ENCODE results near the gene ZNF319.
"Not testable (repeated sequence)": the region's sequence is repeated elsewhere in the genome, so short reads cannot be mapped to it uniquely, and the experiment has no call there.

ZNF319 gene

GRCh38 chr16:57997528-57998265, 2.8 kb downstream of the ZNF319 start:
- DNase-seq, result no peak

DNA sequence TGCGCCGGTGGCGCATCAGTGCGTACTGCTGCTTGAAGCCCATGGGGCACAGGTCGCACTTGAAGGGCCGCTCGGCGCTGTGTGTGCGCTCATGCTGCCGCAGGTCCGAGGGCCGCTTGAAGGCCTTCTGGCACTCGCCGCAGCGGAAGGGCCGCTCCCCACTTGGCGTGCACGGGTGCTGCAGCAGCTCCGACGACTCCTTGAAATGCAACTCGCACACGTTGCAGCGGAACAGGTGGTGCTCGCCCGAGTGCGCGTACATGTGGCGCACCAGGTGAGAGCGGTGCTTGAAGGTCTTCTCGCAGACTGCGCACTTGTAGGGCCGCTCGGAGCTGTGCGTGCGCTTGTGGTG, 3.3 kb downstream of the ZNF319 start:
- no peak for DNase-seq

DNA sequence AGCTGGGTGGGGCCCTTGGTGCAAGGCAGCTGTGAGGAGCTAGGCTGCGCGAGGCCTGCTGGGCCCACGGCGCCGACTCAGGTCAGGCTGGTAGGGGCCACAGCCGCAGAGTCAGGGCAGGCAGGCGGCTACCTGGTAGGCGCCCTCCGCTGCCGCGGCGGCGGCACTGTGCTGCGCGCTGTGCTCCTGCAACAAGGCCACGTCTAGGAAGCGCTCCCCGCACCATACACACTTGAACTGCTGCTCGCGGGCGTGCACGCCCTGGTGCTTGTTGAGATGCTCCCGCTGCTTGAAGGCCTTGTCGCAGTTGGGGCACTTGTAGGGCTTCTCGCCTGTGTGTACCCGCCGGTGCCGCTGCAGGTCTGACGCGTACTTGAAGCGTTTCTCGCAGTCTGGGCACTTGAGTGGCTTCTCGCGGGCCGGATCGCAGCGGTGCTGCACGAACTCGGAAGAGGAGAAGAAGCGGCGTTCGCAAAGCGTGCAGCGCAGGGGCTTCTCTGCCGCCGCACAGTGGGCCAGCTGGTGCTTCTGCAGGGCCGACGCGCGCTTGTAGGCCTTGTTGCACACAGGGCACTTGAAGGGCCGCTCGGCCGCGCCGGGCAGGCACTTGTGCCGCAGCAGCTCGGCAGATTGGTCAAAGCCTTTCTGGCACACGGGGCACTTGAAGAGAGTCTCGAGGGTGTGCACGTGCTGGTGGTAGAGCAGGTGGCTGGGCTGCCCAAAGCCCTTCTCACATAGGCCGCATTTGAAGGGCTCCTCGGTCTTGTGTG, 3.9 kb downstream of the ZNF319 start:
- DNase-seq, result no peak

DNA sequence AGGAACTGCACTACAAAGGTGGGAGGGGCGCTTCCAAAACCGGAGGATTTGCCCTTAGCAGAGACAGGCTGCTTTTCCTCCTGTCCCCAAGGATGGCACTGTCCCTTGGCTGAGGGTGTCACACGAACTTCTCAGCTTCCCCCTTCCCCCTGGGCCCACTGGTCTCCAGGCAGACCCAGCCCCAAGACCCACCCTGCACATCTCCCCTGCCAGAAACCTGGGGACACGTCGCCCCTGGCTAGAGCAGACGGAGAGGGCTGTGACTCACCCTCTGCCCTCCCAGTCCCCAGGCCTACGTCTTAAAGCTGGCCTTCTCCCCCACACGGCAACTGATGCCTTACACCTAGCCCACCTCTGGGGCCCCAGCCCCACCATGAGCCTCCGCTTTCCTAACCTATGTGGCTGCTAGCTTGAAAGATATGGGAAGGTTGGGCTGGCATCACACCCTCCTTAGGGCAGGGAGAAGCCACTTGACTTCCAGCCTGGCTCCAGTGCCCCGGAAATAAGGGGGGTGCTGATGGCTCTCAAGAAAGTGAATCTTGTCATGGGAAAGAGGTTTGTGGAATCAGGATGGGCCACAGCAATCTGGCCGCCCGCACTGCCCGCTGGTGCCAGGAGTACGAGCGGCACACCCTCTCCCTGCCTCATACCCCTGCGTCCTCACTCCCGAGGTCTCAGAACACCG, 4.6 kb downstream of the ZNF319 start:
- DNase-seq, result no peak

GRCh38 chr16:57994778-57995177, 5.7 kb downstream of the ZNF319 start:
- peak; percentile 53 for DNase-seq

DNA sequence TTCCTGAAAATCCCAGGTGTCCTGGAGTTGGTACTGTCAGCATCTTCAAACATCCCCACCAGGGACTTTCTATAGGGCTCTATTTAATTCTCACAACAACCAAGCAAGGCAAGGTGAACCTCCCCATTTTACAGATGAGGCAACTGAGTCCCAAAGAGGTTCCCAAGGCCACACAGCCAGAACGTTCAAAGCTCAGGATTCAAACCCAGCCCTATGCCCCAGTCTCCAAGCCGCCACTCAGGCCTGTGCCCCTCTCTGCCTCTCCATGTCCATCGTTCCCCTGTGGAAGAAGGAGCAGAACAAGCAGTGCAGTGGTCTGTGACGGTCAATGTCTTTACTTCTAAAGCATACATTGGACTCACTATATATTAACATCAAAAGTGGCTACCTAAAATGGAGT, 6.1 kb downstream of the ZNF319 start:
- DNase-seq, result no peak

GRCh38 chr16:57993897-57994296, 6.6 kb downstream of the ZNF319 start:
- DNase-seq, result no peak

DNA sequence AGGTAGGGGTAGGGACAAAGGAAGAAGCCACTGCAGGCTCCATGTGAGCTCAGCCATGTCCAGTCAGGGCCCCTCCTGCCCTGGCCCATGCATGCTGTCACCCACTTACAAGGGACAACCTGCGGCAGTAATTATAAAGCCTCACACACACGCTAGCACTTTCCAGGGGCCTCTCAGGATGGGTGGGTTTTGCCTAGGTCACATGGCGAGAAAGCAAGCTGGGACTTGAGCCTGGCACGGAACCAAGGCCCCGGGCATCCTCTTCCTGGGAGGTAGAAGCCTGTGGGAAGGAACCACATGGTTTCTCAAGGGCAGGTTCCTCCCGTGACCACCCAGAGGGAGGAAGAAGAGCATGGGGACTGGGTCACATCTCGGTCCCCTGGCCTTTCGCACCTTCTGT, 7.0 kb downstream of the ZNF319 start:
- no peak for DNase-seq

- DNase-seq, result no peak
These were observed 8.4 kb downstream of the ZNF319 start for GRCh38 chr16:57992084-57992483.

DNA sequence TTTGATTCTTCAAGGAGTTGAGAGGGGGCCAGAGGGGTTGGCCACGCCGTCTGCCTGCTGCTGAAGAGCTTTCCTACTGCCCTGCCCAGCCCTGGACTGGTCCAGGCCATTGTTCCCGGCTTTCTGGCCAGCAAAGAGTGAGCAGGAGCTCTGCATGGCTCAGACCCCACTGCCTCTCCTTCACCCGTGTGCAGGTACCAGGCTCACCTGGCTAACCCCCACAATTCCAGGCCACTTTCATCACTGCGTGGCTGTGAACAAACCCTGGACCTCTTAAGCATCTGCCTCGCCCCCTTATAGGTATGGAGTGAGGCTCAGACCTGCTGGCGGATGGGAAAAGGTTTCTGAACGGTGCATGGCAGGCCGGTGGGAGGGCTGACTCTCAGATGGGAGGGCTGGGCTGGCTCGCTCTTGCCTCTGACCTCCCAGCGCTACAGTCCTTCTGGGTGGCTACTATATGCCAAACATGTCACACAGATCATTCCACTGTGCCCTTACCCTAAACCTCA, 8.9 kb downstream of the ZNF319 start:
- no peak for DNase-seq

- no peak for DNase-seq
These were observed 11.5 kb downstream of the ZNF319 start for GRCh38 chr16:57988929-57989328.

DNA sequence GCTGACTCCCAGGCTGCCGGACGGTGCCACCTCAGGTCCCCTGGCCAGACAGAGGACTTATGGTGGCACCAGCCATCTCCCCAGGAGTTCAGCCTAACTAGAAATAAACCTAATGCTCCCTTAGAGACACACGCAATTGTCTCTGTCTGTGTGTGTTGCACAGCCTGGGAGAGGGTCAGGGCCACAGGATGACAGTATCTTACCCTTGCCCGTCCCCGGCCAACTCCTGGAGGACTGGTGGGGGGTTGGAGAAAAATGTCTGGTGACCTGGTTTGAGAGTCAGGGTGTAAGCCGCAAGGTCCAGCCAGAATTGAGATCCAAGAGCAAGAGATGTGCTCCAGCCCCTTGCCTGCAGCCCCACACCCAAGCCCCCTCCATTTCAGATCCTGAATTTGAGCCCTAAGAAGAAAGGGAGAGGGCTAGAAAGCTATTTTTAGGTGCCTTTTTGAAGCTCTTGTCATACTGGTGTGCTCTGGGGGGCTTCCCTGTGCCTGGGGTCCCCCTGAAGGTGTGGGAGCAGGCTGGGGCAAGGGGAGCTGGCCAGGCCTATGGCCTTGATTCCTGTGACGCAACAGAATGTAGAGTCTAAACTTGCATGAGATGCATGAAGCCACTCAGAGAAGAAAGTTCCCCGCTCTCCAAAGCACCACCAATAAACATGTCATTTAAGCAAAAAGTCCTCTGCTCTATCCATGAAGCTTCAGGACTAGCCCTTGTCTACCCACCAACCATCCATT, 12.9 kb downstream of the ZNF319 start:
- no peak for DNase-seq

DNA sequence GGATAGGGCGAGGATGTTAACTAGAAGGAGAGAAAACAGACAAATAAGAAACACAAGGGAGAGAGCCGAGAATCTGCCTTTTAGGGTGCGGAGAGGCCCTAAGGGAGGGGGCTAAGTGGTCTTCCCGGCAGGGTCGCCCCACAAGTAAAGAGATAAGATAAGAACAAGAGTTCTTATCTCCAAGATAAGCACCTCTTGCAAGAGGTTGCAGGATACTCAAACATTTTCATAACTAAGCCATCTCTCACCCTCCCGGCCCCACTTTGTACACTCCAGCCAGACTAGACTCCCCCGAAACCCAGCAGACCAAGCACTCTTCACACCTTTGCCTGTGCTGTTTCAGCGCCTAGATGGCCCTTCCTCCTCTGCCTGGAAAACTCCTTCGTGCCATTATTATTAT, 14.3 kb downstream of the ZNF319 start:
- DNase-seq, result no peak

- DNase-seq, result no peak
These were observed 15.0 kb downstream of the ZNF319 start for GRCh38 chr16:57985204-57986181.

GRCh38 chr16:57984443-57985203, 15.8 kb downstream of the ZNF319 start:
- DNase-seq, result peak; percentile 75

GRCh38 chr16:57982385-57982784, 18.1 kb downstream of the ZNF319 start:
- no peak for DNase-seq

DNA sequence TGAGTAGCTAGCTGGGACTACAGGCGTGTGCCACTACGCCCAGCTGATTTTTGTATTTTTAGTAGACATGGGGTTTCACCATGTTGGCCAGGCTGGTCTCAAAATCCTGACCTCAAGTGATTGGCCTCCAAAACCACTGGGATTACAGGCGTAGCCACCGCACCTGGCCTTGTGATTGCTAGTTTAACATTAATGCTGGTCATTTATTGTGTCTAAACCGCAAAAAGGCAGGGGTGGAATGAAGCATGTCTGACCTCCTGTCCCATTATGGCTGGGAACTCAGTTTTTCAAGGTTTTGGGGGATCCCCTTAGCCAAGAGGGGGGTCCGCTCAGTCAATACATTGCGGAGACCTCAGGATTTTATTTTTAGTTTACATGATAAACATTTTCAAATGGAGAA, 18.8 kb downstream of the ZNF319 start:
- no peak for DNase-seq

GRCh38 chr16:57979006-57979585, 21.4 kb downstream of the ZNF319 start:
- no peak for DNase-seq

DNA sequence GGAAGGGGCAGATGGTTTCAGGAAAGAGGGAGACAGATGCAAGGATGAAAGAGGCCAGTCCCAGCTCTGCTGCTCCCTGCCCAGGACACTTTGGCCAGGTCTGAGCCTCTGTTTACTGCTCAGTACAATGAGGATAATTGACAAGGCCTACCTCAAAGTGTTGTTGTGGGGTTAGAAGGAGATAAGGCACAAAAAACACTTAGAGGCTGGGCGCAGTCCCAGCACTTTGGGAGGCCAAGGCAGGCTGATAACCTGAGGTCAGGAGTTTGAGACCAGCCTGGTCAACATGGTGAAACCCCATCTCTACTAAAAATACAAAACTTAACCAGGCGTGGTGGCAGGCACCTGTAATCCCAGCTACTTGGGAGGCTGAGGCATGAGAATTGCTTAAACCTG, 22.4 kb downstream of the ZNF319 start:
- DNase-seq, result not testable (repeated sequence)

- no peak for DNase-seq
These were observed 22.9 kb downstream of the ZNF319 start for GRCh38 chr16:57977418-57978069.
